ENCODE measurements around the gene TCEAL1.
"Not testable (repeated sequence)": the region's sequence is repeated elsewhere in the genome, so short reads cannot be mapped to it uniquely, and the experiment has no call there.

TCEAL1 gene

DNA sequence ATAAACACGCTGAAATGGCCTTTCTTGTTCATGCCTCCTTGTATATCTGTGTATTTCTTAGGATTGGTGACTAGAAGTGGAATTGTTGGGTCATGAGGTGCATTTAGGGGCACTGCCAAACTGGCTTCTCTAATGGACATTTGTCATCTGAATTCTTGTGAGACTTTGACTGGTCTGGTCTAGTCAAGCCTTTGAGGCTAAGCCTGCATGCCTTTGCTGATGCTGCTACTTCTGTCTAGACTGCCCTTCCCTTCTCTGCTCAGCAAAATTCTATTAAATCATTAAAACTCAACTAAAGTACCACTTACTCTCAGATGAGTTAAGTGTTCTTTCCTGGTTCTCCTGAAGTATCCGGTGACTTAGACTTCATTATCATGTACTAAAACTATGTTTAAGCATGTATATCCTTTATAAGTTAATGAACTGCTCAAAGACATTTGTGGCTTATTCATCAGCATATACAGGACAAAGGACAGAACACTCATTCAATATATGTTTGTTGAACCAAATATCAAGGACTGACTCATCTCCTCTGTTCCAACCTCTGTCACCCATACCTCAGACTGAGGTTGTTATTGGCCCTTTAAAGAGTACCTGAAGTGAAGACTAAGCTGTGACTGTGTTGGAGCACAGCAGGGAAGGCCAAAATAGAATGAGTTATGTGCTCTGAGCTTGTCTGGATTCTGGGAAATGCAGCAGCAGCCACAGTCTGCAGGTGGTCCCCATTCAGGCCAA lies 9.0 kb downstream of the TCEAL1 start:
- TF ChIP-seq, protein P1, sequence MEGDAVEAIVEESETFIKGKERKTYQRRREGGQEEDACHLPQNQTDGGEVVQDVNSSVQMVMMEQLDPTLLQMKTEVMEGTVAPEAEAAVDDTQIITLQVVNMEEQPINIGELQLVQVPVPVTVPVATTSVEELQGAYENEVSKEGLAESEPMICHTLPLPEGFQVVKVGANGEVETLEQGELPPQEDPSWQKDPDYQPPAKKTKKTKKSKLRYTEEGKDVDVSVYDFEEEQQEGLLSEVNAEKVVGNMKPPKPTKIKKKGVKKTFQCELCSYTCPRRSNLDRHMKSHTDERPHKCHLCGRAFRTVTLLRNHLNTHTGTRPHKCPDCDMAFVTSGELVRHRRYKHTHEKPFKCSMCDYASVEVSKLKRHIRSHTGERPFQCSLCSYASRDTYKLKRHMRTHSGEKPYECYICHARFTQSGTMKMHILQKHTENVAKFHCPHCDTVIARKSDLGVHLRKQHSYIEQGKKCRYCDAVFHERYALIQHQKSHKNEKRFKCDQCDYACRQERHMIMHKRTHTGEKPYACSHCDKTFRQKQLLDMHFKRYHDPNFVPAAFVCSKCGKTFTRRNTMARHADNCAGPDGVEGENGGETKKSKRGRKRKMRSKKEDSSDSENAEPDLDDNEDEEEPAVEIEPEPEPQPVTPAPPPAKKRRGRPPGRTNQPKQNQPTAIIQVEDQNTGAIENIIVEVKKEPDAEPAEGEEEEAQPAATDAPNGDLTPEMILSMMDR (conservative IDR thresholded peaks at IDR 0.05) = no peak
- H3K27ac ChIP-seq = no peak overlapping the region

DNA sequence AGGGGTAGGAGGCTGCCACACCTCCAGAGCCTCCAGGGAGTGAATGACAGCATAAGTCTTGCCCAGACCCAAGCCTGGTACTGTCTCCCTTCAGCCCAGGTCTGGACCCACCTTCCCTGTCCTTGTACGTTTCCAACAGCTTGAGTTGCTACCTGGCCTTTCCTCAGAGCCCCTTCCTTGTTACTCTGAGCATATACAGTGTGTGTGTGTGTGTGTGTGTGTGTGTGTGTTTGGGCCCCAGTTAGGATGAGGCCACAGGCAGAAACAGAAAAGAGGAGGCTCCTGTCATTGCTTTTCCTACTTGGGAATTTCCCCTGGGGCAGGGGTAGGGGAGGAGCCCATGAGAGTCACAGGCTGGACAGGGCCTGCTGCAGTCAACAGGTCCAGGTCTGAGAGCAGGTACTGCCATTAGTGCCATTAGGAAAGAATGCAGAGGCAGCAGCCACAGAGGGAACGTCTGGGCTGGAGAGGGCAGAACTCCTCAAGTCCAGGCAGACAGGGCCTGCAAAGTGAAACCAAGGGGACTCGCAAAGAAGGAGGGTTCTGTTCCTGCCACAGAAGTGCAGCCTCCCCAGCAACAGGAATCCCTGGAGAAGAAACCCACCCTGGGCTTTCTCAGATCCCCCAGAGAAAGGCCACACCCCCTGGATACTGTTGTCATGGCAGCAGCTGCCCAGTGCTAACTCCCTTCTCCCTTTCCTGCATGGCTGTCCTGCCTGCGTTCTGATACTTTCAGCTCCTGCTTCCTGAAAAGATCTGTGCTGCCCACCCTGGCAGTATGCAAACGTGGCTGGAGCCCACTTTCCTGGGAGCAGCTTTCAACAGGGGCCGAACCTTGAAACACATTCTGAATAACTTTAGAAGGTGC lies 9.9 kb downstream of the TCEAL1 start:
- not testable (repeated sequence) for H3K27ac ChIP-seq

DNA sequence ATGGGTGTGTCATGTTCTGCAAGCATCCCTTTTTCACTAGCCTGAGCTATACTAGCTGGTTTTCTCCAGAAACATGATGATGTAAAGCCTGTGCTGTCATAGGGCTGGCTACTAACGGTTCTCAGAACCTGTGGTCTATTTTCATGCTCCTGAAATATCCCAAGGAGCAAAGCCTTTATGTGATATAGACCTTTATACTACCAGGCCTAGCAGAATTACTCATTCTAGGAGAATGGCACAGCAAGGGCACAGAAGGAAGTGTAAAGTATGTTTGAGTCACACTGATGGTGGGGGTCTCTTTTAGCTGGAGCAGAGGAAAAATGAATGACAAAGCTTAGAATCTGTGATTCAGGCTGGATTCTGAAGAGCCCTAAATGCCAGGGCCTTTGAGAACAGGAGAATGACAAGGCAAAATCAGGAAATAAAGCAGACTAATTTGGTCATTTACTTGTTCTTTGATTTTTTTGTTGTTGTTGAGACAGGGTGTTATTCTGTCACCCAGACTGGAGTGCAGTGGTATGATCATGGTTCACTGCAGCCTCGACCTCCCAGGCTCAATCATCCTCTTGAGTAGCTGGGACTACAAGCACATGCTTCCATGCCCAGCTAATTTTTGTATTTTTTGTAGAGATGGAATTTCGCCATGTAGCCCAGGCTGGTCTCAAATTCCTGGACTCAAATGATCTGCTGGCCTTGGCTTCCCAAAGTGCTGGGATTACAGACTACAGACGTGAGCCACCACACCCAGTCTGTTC lies 11.8 kb downstream of the TCEAL1 start:
- TF ChIP-seq, protein P1 (conservative IDR thresholded peaks at IDR 0.05) = no peak
- no peak overlapping the region for H3K27ac ChIP-seq

DNA sequence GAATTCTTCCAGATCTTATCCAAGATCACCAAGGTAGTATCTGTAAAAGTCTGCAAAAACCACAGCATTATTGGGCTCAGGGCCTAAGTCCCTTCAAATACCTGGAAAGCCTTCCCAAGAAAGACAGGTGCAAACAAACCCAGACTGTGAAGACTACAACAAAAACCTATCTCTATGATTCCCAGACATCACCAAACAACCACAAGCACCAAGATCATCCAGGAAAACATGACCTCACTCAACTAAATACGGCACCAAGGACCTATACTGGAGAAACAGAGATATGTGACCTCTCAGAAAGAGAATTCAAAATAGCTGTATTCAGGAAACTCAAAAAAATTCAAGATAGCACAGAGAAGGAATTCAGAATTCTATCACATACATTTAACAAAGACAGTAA lies 15.3 kb downstream of the TCEAL1 start:
- no peak overlapping the region for H3K27ac ChIP-seq
- TF ChIP-seq, protein P1 (conservative IDR thresholded peaks at IDR 0.05) = no peak

DNA sequence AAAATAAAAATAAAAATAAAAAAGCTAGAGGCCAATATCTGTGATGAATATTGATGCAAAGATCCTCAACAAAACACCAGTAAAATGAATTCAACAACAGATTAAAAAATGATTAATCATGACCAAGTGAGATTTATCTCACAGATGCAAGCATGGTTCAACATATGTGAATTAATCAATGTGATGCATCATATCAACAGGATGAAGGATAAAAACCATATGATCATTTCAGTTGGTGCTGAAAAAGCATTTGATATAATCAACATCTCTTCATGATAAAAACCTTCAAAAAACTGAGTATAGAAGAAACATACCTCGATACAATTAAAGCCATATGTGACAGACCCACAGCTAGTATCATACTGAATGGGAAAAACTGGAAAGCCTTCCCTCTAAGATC lies 18.9 kb downstream of the TCEAL1 start:
- no peak overlapping the region for H3K27ac ChIP-seq
- TF ChIP-seq, protein P1 (conservative IDR thresholded peaks at IDR 0.05) = no peak

DNA sequence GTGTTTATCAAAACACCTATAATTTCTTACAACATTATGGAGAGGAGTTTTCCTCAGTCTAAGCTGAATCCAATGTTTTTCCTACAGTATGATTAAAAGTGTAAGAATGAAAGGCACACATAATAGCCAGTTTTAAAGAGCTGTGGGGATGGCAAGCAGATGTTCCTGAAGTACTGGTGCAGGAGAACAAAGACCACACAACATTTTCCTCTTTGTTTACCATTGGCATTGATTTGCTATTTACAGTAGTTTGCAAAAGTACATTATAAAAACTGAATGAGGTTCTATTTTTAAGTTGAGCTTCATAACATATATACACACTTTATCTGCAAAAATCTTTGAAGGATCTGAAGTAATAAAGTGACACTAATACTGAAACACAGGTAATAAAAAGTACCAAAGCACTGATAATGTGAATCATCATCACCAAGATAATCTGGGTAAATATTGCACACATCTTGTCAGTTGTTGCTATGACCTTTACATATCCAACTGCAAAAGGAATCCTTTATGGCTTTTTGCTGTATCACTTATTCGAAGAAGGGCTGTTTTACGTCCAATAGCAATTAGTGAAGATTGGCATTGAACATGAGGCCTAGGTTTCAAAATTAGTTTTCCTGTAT lies 22.5 kb downstream of the TCEAL1 start:
- TF ChIP-seq, protein P1 (conservative IDR thresholded peaks at IDR 0.05) = no peak

DNA sequence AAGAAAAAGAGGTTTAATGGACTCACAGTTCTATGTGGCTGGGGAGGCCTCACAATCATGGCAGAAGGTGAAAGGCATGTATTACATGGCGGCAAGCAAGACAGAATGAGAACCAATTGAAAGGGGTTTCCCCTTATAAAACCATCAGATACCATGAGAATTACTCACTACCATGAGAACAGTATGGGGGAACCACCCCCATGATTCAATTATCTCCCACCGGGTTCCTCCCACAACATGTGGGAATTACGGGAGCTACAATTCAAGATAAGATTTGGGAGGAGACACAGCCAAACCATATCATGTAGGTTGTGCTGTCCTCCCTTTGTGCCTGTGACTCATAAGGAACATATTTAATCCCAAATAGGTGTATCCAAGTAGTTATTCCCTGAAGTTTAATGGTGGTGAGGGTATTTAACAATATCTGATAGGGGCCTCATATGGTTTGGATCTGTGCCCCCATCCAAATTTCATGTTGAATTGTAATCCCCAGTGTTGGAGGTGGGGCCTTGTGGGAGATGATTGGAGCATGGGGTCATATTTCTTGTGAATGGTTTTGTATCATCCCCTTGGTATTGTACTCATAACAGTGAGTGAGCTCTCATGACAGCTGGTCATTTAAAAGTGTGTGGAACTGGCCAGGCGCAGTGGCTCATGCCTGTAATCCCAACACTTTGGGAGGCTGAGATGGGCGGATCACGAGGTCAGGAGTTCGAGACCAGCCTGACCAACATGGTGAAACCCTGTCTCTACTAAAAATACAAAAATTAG lies 26.6 kb downstream of the TCEAL1 start:
- not testable (repeated sequence) for H3K27ac ChIP-seq

More for the DNA sequence above, 22.5 kb downstream of the TCEAL1 start:
- H3K27ac ChIP-seq = no peak overlapping the region
